SK-N-DZ (cell line): ENCODE data around the gene PRKD3.
A peak's percentile ranks its signal among the peaks of the same experiment; 100 is the strongest.
"Not testable (repeated sequence)": the region's sequence is repeated elsewhere in the genome, so short reads cannot be mapped to it uniquely, and the experiment has no call there.

ENCODE experiments used
- DNase-seq: peaks from one replicate; pipeline ENCODE4 v3.0.0-alpha.2; 2015; ENCODE audit warnings: low spot score
- small RNA-seq, 2 experiments: library from RNA; depleted of rRNA; stranded (forward); fragments of <200 nt; gene quantifications; one replicate each; pipeline ENCODE3, GENCODE V24; 2014

The PRKD3 gene

DNA sequence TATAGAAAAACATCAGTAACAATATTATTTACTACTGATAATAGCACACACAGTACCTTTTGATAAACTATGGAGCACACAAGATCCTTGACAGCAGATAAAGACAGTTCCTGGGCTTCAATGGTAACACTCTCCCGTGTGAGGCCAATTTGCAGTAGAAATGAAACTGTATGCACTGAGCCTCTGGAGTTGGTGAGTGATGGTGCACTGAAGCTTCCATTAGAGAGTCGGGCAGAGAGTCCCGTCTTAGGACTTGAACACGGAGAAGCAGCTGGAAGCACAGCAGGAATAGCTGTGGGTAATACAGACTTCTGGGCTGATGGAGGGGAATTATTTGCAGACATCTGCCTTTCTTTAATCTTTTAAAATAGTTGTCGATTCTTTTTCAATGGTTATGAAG, 8.5 kb downstream of the PRKD3 start:
- no peak for DNase-seq

DNA sequence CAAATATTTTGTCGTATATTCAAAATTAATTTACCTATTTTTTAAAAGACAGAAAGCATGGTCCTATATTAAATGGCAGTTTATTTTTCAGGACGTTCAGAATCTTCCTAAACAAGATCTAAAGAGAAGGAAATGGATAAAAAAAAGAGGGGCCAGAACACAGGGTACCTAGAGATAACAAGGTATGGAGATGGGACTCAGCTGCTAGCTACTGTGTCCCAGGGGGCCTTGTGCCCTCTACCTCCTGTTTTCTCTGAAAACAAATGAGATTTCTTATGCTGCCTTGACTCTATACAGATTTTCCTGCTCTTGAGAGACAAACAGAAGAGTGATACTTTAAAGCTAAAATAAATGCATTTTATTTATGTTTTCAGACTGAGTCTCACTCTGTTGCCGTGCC, 9.3 kb downstream of the PRKD3 start:
- no peak for DNase-seq

DNA sequence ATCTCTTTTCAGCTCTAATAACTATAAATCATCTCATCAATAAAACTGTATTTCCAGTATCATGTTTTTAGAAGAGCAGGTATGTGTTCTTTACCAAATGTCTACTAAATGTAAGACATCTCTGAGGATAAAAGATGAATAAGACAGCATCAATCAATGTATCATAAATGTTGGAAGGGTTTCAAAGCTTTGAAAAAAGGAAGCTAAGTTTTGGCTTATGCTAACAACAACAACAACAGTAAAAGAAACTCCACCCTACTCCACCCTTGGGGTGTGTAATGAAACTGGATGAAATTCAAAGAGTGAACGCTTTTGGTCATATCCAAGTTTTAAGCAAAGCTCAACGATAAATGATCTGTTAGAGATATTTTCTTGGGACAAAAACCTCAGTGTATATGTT, 17.1 kb downstream of the PRKD3 start:
- DNase-seq: no peak

DNA sequence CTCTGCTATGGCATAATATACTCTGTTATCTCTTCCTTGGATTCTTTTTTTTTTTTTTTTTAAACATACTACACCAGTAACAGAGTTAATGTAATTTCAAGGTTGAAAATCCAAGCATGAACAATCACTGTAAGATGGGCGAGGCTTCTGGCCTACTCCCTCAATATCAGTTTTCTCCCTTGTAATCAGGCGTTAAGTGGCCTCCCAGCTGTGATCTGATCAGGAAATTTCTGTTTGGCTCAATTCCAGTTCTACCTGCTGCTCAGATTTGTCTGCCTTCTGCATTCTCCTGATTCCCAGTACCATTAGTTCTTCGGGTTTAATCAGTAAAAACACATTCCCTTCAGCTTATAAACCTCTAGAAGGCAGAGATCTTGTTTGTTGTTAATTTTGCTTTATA, 18.6 kb downstream of the PRKD3 start:
- peak; percentile 10 for DNase-seq

DNA sequence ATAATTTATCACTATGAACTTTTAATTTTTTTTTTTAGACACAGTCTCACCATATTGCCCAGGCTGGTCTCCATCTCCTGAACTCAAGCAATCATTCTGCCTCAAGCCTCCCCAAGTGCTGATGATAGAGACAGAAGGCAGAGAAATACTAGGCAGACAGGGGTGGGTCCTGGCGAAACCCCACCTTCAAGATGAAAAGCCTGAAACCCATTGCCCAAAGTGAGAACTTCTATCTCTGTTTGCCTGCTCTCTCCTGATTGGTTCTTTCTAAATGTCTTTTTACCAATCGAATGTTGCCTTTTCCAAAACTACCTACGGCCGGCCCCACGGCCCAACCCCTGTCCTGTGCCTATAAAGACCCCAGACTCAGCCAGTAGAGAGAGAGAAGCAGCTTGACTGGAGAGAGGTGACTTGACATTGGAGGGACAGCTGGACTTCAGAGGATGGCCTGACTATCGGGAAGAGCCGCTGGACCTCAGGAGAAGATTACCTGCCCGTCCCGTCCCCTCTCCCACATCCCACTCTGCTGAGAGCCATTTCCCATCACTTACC, 21.9 kb downstream of the PRKD3 start:
- no peak for DNase-seq

DNA sequence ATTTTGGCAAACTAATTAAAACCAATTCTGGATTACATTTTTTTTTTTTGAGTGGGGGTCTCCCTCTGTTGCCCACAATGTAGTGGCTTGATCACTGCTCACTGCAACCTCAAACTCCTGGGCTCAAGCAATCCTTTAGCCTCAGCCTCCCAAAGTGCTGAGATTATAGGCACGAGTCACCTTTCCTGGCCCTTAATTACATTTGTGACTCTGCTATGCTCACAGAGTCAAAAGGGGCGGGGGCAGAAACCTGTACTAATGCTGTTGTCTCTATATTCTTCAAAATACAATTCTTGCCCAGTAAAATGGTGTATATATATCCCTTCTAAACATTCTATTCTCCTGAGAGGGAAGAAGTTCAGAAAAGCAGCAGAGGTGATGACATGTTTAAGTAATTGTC, 23.2 kb downstream of the PRKD3 start:
- no peak for DNase-seq

DNA sequence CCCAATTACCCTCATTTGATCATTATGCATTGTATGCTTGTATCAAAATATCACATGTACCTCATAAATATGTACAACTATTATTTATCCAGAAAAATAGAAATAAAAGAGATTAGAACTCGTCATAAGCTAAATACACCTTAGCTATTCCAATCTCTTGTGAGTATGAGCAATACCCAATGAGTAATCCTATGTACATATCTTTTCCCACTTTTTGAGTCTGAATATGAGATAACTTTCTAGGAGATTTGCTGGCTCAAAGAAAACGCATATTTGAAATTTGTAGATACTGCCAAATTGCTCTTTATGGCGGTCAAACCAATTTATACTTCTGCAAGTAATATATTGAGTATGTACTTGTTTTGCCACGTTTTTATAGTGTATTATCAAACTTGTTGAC, 24.1 kb downstream of the PRKD3 start:
- no peak for DNase-seq

DNA sequence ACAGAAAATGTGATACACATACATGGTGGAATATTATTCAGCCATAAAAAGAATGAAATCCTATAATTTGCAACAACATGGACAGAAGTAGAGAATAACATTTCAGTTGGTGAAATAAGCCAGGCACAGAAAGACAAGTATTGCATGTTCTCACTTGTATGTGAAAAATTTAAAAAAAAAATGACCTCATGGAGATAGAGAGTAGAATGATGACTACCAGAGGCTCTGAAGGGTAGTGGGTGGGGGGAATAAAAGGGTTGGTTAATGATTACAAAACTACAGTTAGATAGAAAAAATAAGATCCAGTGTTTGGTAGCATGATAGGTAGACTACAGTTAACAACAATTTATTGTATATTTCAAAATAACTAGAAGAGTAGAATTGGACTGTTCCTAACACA, 24.5 kb downstream of the PRKD3 start:
- DNase-seq: no peak

DNA sequence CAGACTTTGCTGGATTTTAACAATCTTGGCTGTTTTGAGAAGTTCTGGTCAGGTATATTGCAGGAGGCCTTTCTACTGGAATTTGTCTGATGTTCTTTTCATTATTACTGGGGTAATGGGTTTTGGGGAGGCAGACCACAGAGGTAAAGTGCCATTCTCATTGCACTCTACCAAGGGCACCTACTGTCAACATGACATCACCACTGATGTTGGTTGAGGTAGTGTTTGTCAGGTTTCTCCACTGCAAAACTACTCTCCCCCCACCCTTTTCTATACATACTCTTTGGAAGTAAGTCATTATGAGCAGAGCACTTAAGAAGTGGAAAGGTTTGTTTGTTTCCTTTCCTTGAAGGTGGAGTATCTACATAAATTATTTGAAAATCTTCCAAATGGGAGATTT, 27.0 kb downstream of the PRKD3 start:
- no peak for DNase-seq

DNA sequence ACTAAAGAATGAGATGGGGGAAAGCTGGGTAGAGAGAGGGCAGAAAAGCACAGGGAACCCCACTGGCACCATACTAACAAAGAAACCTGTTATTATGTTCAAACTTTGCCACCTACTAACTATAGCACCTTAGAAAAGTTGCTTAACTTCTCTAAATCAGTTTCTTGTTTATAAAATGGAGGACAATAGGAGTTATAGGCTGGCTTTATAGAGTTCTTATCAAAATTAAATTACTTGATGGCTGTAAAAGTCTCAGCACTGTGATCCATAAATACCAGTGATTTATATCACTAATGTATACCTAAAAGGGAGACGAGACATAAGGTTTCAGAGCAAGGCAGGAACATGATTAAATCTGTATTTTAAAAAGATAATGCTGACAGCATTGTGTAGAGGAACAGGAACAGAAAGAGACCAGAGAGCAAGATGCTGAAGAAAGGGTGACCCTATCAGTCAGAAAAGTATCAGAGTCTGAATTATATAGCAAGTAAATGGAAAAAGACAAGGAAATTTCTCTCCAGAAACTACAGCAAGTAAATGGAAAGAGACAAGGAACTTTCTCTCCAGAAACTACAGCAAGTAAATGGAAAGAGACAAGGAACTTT, 29.1 kb downstream of the PRKD3 start:
- no peak for DNase-seq

DNA sequence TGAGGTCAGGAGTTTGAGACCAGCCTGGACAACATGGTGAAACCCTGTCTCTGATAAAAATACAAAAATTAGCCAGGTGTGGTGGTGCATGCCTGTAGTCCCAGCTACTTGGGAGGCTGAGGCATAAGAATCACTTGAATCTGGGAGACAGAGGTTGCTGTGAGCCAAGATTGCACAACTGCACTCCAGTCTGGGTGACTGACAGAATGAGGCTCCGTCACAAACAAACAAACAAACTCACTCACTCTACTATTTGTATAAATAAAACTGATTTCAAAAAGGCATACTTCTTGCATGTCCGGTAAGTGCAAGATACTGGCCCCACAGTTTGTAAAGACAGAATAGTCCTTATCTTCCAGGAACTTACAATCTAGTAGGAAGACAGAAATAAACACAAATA, 29.8 kb downstream of the PRKD3 start:
- DNase-seq: not testable (repeated sequence)

DNA sequence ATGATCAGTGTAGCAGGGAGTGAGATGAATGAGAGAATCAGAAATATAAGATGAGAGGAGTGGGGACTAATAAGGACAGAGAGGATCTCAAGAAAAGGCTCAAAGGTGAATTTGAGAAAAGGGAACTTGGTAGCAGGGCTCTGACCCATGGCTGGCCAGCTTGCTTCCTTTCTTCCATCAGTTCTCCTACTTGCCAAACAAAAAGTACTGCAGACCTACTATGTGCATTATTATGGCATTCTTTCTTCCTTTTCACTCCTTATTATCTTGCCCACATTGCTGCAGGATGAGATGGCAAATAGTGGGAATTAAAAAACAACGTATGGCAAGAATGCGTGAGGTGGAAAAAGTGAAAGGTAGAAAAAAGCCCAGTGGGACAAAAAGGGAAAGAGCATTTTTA, 33.0 kb downstream of the PRKD3 start:
- no peak for DNase-seq

DNA sequence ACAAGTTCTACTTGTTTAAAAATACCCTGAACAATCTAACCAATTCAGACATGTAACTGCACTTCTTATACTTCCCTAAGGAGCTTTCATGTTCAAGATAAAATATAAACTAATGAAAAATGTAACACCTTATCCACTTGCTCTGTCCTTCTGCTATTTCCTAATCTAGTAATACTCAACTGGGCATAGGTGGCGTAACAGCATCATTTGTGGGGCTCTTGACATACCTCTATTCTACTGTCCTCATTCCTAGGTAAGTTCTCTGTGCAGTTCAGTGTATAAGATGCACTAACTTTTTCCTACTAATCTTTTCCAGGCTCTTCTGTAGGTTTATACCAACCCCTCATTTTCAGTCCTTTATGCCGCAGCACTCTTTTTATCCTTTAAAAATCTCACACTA, 36.7 kb downstream of the PRKD3 start:
- DNase-seq: no peak

DNA sequence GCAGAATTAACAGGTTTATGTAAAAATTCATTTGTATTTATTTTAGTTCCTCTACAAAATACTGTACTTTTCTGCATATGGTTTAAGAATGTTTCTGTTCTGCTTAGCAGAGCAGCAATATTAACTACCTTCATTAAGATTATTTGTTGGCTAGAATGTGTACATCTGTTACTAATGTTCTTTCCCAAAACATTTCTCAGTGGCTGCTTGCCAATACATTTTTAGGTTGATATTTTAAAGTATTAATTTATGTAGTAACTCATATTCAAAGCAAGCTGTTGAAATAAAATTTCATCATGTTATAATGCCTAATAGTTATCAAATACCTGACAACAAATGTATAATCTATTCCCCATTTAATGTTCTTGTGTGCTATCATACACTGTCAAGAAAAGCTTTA, 40.3 kb downstream of the PRKD3 start:
- no peak for DNase-seq

DNA sequence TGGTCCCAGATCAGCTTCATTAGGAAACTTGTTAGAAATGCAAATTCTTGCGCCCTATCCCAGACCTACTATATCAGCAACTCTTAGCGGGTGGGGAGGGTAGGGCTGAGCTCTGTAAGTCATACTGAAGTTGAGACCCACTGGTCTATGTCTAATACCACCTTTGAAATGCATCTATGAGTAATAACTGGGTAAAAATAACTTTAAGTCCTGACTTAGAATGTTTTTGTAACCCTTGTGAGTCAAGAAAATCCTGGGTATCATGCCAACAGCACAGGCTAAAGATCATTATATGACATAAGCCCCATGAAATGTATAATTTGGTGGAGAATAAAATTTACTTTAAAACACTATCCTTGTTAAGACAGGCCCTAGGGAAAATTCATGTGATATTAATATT, 41.4 kb downstream of the PRKD3 start:
- no peak for DNase-seq

DNA sequence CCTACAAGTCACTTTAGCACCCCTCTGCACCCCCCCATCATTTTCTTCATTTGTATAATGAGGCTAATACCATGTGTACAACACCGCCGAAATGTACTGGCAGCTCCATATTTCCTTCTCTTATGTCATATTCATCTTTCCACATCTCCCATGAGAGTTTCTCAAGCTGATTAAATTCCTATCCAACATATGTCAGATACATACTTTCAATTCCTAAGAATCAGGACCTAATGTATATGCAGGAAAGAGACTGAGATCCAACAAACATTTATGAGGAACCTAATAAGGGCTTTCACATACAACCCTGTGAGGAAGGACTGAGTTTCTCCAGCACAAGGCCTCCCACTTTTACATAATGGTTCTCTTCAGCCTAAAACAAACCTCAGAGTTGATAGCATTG, 41.9 kb downstream of the PRKD3 start:
- no peak for DNase-seq

DNA sequence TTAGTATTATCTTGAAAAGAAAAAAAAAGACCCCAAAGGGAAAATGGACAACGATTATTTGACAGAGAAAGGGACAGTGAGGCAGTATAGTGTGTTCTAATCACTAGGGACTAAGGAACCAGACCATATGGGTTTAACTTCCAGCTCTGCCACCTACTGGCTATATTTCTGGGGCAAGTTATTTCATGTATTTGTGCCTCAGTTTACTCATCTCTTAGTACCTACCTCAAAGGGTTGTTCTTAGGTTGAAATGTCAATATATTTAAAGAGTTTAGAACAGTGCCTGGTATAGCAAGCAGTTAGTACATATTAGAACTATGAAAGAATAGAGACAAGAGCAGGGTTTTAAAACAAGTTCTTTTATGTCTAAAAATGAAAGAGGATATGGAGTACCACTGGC, 42.7 kb downstream of the PRKD3 start:
- no peak for DNase-seq

DNA sequence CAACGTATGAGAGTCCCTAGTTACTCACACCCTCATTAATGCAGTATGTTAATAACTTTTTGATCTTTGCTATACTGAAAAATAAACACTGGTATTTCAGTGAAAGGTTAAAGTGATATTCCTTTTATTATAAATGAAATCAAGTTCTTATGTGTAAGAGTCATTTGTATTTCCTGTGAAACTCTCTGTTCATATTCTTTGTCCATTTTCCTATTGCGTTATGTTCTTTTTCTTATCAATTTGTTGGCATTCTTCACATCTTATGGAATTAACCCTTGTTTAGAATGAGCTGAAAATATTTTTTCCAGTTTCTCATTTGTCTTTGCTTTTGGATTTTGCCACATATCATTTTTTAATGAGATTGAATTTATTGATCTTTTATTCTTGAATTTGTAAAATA, 48.3 kb downstream of the PRKD3 start:
- DNase-seq: no peak

Small RNA genes within 50 kb of the gene (small RNA-seq; reads per million reads assigned to genes)
- gene RNU6-939P: 0 reads per million in 2 experiments
